ENCODE measurements around the gene PARP3.

DNA sequence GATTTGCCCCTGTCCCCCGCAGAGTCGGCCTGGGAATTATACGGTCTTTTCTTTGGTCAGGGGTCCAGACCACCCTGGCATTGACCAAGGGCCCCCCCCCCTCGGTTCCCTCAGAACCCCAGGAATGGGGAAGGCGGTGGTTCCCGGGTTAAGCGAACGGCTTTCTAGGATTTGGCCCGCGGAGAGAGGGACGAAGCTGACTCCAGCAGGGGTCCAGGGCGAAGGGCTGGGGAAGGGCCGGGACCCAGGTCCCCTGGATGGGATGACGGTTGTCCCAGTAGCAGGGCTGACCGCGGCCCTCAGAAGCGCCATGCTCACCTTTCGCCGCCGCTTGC, 733 bp upstream of the PARP3 start:
- TF ChIP-seq, protein P1, sequence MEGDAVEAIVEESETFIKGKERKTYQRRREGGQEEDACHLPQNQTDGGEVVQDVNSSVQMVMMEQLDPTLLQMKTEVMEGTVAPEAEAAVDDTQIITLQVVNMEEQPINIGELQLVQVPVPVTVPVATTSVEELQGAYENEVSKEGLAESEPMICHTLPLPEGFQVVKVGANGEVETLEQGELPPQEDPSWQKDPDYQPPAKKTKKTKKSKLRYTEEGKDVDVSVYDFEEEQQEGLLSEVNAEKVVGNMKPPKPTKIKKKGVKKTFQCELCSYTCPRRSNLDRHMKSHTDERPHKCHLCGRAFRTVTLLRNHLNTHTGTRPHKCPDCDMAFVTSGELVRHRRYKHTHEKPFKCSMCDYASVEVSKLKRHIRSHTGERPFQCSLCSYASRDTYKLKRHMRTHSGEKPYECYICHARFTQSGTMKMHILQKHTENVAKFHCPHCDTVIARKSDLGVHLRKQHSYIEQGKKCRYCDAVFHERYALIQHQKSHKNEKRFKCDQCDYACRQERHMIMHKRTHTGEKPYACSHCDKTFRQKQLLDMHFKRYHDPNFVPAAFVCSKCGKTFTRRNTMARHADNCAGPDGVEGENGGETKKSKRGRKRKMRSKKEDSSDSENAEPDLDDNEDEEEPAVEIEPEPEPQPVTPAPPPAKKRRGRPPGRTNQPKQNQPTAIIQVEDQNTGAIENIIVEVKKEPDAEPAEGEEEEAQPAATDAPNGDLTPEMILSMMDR (IDR thresholded peaks at IDR 0.05), result no peak
- TF ChIP-seq POLR2A (IDR thresholded peaks at IDR 0.05) (no peak), POLR2AphosphoS5 (IDR thresholded peaks at IDR 0.05; ENCODE audit: insufficient read depth in 1 of 2, low read depth in 1 of 2) (no peak)

Data from vagina (tissue), 2 donors.